Stomach (tissue), 4 donors: Measurements from ENCODE around the gene PRX.

Source experiments
- EP300 ChIP-seq: sonication (generic); formaldehyde crosslinking; IDR thresholded peaks from one replicate; pipeline ENCODE4 v1.6.1; 2017; ENCODE audit warnings: antibody characterized with exemption
- POLR2A ChIP-seq, 4 donors: fragments of 450-650 bp; IDR thresholded peaks; one replicate each; pipeline ENCODE4 v1.6.1; 2016; ENCODE audit warnings: antibody characterized with exemption in 4 of 4, control low read depth in 2 of 4, mild to moderate bottlenecking in 1 of 4, moderate library complexity in 1 of 4
- TF ChIP-seq, protein P1 (sequence below), 7 experiments: fragments of 450-650 bp in 4 of 7; fragments of 200-600 bp in 3 of 7; sonication (generic) in 3 of 7; IDR thresholded peaks; one replicate each; pipeline ENCODE4 v1.5.1; 2016 to 2019; ENCODE audit warnings: antibody characterized with exemption in 7 of 7, control low read depth in 2 of 7, mild to moderate bottlenecking in 1 of 7

GRCh38 chr19:40344422-40344821 is 68.8 kb downstream of the PRX start:
- TF ChIP-seq, protein P1, sequence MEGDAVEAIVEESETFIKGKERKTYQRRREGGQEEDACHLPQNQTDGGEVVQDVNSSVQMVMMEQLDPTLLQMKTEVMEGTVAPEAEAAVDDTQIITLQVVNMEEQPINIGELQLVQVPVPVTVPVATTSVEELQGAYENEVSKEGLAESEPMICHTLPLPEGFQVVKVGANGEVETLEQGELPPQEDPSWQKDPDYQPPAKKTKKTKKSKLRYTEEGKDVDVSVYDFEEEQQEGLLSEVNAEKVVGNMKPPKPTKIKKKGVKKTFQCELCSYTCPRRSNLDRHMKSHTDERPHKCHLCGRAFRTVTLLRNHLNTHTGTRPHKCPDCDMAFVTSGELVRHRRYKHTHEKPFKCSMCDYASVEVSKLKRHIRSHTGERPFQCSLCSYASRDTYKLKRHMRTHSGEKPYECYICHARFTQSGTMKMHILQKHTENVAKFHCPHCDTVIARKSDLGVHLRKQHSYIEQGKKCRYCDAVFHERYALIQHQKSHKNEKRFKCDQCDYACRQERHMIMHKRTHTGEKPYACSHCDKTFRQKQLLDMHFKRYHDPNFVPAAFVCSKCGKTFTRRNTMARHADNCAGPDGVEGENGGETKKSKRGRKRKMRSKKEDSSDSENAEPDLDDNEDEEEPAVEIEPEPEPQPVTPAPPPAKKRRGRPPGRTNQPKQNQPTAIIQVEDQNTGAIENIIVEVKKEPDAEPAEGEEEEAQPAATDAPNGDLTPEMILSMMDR (IDR thresholded peaks at IDR 0.05), result no peak
- TF ChIP-seq POLR2A (IDR thresholded peaks at IDR 0.05) (no peak), EP300 (no peak)
